A673 (cell line): ENCODE measurements around the gene NT5C2. TPM values are rescaled to one million over a fixed set of nuclear protein-coding genes. Genes with fewer than 3 reads are reported as not detected.

Experiments
- BruUV-seq: library from RNA; stranded (reverse); fragments of 400-500 nt; replicated peaks from 2 replicates; lab custom pipeline; 2021; lab: Mats Ljungman, UMichigan
- CTCF ChIA-PET: fragments of 300-600 bp; sonication (Branson Sonifier 250); formaldehyde crosslinking; loops from one replicate; lab custom pipeline; 2022; ENCODE audit warnings: antibody characterized with exemption; lab: Charles Lee
- POLR2A ChIA-PET: fragments of 300-600 bp; sonication (Branson Sonifier 250); formaldehyde crosslinking; loops from one replicate; lab custom pipeline; 2022; ENCODE audit warnings: antibody characterized with exemption; ENCODE audit not compliant: low non-redundant PET; lab: Charles Lee
- DNase-seq: peaks from one replicate; pipeline ENCODE4 v3.0.0-alpha.2; 2015; ENCODE audit warnings: low spot score
- H3K27ac ChIP-seq: fragments of 200-600 bp; sonication (generic); 2 replicates; pipeline ENCODE4 v1.5.1; 2016; ENCODE audit warnings: mixed run types, low read depth, mild to moderate bottlenecking, mixed read lengths, antibody characterized with exemption, low read length; ENCODE audit not compliant: poor library complexity, severe bottlenecking
- H3K27me3 ChIP-seq: fragments of 200-600 bp; sonication (generic); replicated peaks from 2 replicates; pipeline ENCODE4 v1.6.1; 2017; ENCODE audit warnings: mixed run types, low read depth, mild to moderate bottlenecking, mixed read lengths, antibody characterized with exemption, low read length; ENCODE audit not compliant: insufficient read depth, poor library complexity
- H3K36me3 ChIP-seq: fragments of 200-600 bp; sonication (generic); 2 replicates; pipeline ENCODE4 v1.6.1; 2016; ENCODE audit warnings: mixed run types, mild to moderate bottlenecking, mixed read lengths, antibody characterized with exemption, low read length; ENCODE audit not compliant: insufficient read depth, poor library complexity, severe bottlenecking
- H3K4me1 ChIP-seq: fragments of 200-600 bp; sonication (generic); 2 replicates; pipeline ENCODE4 v1.6.1; 2017; ENCODE audit warnings: mixed run types, mild to moderate bottlenecking, mixed read lengths, antibody characterized with exemption, low read length; ENCODE audit not compliant: insufficient read depth, poor library complexity, severe bottlenecking
- H3K4me3 ChIP-seq: fragments of 200-600 bp; sonication (generic); 2 replicates; pipeline ENCODE4 v1.5.1; 2016; ENCODE audit warnings: low read depth, mixed run types, mild to moderate bottlenecking, mixed read lengths, low read length; ENCODE audit not compliant: poor library complexity, severe bottlenecking
- H3K9me3 ChIP-seq: fragments of 200-600 bp; sonication (generic); 2 replicates; pipeline ENCODE4 v1.6.1; 2016; ENCODE audit warnings: mixed run types, low read depth, mild to moderate bottlenecking, mixed read lengths, antibody characterized with exemption, low read length; ENCODE audit not compliant: poor library complexity, severe bottlenecking
- EZH2 ChIP-seq: fragments of 200-600 bp; sonication (generic); IDR thresholded peaks from 2 replicates; pipeline ENCODE4 v1.6.1; 2017; ENCODE audit warnings: borderline replicate concordance, low read depth, mild to moderate bottlenecking, mixed read lengths, antibody characterized with exemption, low read length; ENCODE audit not compliant: poor library complexity, severe bottlenecking
- intact Hi-C: fragments of 100-400 bp; cut with micrococcal nuclease; formaldehyde crosslinking; loops from one replicate; pipeline ENCODE4 v1.10.0; 2022; ENCODE audit not compliant: unreplicated experiment
- total RNA-seq: library from RNA; stranded (reverse); gene quantifications from 2 replicates; pipeline ENCODE4 v1.2.3, GENCODE V29; 2021
- TF ChIP-seq, protein P1 (sequence below): fragments of 300-800, 200-600 bp; sonication (generic); conservative IDR thresholded peaks from 2 replicates; pipeline ENCODE4 v1.5.1; 2017; ENCODE audit warnings: low read depth, mild to moderate bottlenecking, antibody characterized with exemption, low read length, moderate library complexity, mixed read lengths

The NT5C2 gene
- total RNA-seq, 1 experiment from 2014 or later = 61.8 TPM

- CTCF ChIA-PET = no interaction called here
- POLR2A ChIA-PET = no interaction called here
- no peaks in the 10 kb centered on the region for H3K9me3 ChIP-seq
- H3K27ac ChIP-seq = no peak overlapping the region
- intact Hi-C loops = no loop called here
- no peaks in the 10 kb centered on the region for H3K27me3 ChIP-seq
- H3K36me3 ChIP-seq = no peaks in the 10 kb centered on the region
- BruUV-seq = no TSS peak
- no peak overlapping the region for H3K4me3 ChIP-seq
- DNase-seq = no peak
- TF ChIP-seq, protein P1, sequence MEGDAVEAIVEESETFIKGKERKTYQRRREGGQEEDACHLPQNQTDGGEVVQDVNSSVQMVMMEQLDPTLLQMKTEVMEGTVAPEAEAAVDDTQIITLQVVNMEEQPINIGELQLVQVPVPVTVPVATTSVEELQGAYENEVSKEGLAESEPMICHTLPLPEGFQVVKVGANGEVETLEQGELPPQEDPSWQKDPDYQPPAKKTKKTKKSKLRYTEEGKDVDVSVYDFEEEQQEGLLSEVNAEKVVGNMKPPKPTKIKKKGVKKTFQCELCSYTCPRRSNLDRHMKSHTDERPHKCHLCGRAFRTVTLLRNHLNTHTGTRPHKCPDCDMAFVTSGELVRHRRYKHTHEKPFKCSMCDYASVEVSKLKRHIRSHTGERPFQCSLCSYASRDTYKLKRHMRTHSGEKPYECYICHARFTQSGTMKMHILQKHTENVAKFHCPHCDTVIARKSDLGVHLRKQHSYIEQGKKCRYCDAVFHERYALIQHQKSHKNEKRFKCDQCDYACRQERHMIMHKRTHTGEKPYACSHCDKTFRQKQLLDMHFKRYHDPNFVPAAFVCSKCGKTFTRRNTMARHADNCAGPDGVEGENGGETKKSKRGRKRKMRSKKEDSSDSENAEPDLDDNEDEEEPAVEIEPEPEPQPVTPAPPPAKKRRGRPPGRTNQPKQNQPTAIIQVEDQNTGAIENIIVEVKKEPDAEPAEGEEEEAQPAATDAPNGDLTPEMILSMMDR = no peak
- no peak for TF ChIP-seq EZH2
- no peaks in the 10 kb centered on the region for H3K4me1 ChIP-seq
These were observed 114.0 kb downstream of the NT5C2 start for GRCh38 chr10:103079100-103079499.

- Histone ChIP-seq H3K36me3 (no peaks in the 10 kb centered on the region), H3K9me3 (no peaks in the 10 kb centered on the region), H3K4me1 (no peaks in the 10 kb centered on the region), H3K27ac (no peak overlapping the region), H3K4me3 (no peak overlapping the region), H3K27me3 (no peaks in the 10 kb centered on the region)
- no TSS peak for BruUV-seq
- ChIA-PET CTCF (no interaction called here), POLR2A (no interaction called here)
- DNase-seq = no peak
- intact Hi-C loops = no loop called here
- no peak for TF ChIP-seq EZH2
- TF ChIP-seq, protein P1 = no peak
These were observed 114.4 kb downstream of the NT5C2 start for GRCh38 chr10:103078676-103079075.

GRCh38 chr10:103078309-103078615 lies 114.8 kb downstream of the NT5C2 start:
- no peak overlapping the region for H3K27ac ChIP-seq
- TF ChIP-seq, protein P1 = no peak
- intact Hi-C loops = no loop called here
- H3K27me3 ChIP-seq = no peaks in the 10 kb centered on the region
- no peak for DNase-seq
- H3K36me3 ChIP-seq = no peaks in the 10 kb centered on the region
- no peak overlapping the region for H3K4me3 ChIP-seq
- no peaks in the 10 kb centered on the region for H3K4me1 ChIP-seq
- ChIA-PET CTCF (interaction anchor here (0.5 kb wide), 1 partner anchor 111 kb away, joined by 6 read pairs; no protein-coding TSS in a partner anchor), POLR2A (no interaction called here)
- no peaks in the 10 kb centered on the region for H3K9me3 ChIP-seq
- BruUV-seq = no TSS peak
